SK-N-SH (cell line): Measurements from ENCODE around the gene TCF7L2. TPM values are rescaled to one million over a fixed set of nuclear protein-coding genes. Genes with fewer than 3 reads are reported as not detected.

Experiments
- CTCF ChIA-PET: fragments of 300-600, 350-600 bp; formaldehyde crosslinking; extraction: SDS; loops from one replicate; lab custom pipeline; 2021; lab: Yijun Ruan, JAX
- POLR2A ChIA-PET: fragments of 350-600 bp; sonication (Branson Sonifier 250); formaldehyde crosslinking; extraction: SDS; loops from one replicate; lab custom pipeline; 2020; ENCODE audit warnings: antibody characterized with exemption, inconsistent platforms; lab: Yijun Ruan, JAX
- DNase-seq: peaks from one replicate; pipeline ENCODE4 v3.0.0; 2012
- H2AFZ ChIP-seq: fragments of 200-600 bp; sonication (generic); 2 replicates; pipeline ENCODE4 v1.8.1; 2016; ENCODE audit warnings: antibody characterized with exemption, mild to moderate bottlenecking, low read depth
- H3F3A ChIP-seq: fragments of 200-600 bp; sonication (generic); replicated peaks from 2 replicates; pipeline ENCODE3; 2016; ENCODE audit warnings: antibody characterized with exemption, mild to moderate bottlenecking; ENCODE audit not compliant: insufficient read depth
- H3K27ac ChIP-seq, 2 experiments: fragments of 200-500 bp in 1 of 2; fragments of 200-600 bp in 1 of 2; sonication (Bioruptor generic) in 1 of 2; sonication (generic), shearing (Covaris generic) in 1 of 2; 2 replicates each; pipeline versions ENCODE4 v1.5.1 to v1.6.1; 2014 to 2016; ENCODE audit warnings: low read depth in 2 of 2, inconsistent platforms in 1 of 2, low read length in 1 of 2, mild to moderate bottlenecking in 1 of 2, mixed read lengths in 1 of 2
- H3K27me3 ChIP-seq: fragments of 200-600 bp; sonication (generic), shearing (Covaris generic); 2 replicates; pipeline ENCODE4 v1.6.1; 2016; ENCODE audit warnings: mixed run types; ENCODE audit not compliant: insufficient read depth
- H3K36me3 ChIP-seq, 2 experiments: fragments of 200-500 bp in 1 of 2; fragments of 200-600 bp in 1 of 2; sonication (Bioruptor generic) in 1 of 2; sonication (generic) in 1 of 2; replicated peaks in 1 of 2; 2 replicates each; pipeline versions ENCODE3 to v1.5.1; 2014 to 2016; ENCODE audit warnings: low read length in 1 of 2, mild to moderate bottlenecking in 1 of 2; ENCODE audit not compliant: insufficient read depth in 2 of 2, control insufficient read depth in 1 of 2
- H3K4me1 ChIP-seq, 2 experiments: fragments of 200-500 bp in 1 of 2; fragments of 200-600 bp in 1 of 2; sonication (Bioruptor generic) in 1 of 2; sonication (generic), shearing (Covaris generic) in 1 of 2; 2 replicates each; pipeline versions ENCODE4 v1.5.1 to v1.6.1; 2014 to 2016; ENCODE audit warnings: low read depth in 1 of 2, low read length in 1 of 2, mixed run types in 1 of 2; ENCODE audit not compliant: insufficient read depth in 2 of 2, control insufficient read depth in 1 of 2
- H3K4me2 ChIP-seq: fragments of 200-600 bp; sonication (generic), shearing (Covaris generic); 2 replicates; pipeline ENCODE4 v1.6.1; 2017; ENCODE audit warnings: mixed run types
- H3K4me3 ChIP-seq, 2 experiments: fragments of 200-500 bp in 1 of 2; fragments of 200-600 bp in 1 of 2; sonication (Bioruptor generic) in 1 of 2; sonication (generic), shearing (Covaris generic) in 1 of 2; 2 replicates each; pipeline versions ENCODE4 v1.5.1 to v1.8.1; 2014 to 2016; ENCODE audit warnings: low read depth in 2 of 2, inconsistent platforms in 1 of 2, low read length in 1 of 2, mild to moderate bottlenecking in 1 of 2, mixed read lengths in 1 of 2, moderate library complexity in 1 of 2
- H3K79me2 ChIP-seq: fragments of 200-600 bp; sonication (generic); 2 replicates; pipeline ENCODE4 v1.8.1; 2017; ENCODE audit warnings: mild to moderate bottlenecking; ENCODE audit not compliant: insufficient read depth
- H3K9ac ChIP-seq: fragments of 200-600 bp; sonication (generic); 2 replicates; pipeline ENCODE4 v1.6.1; 2017; ENCODE audit warnings: mixed run types
- H3K9me2 ChIP-seq: fragments of 200-600 bp; sonication (generic); 2 replicates; pipeline ENCODE4 v1.6.1; 2017; ENCODE audit warnings: mixed run types
- H3K9me3 ChIP-seq: fragments of 200-600 bp; sonication (generic); 2 replicates; pipeline ENCODE4 v1.6.1; 2017; ENCODE audit warnings: mixed run types, mild to moderate bottlenecking, moderate library complexity
- H4K20me1 ChIP-seq: fragments of 200-600 bp; sonication (generic); 2 replicates; pipeline ENCODE4 v1.6.1; 2017; ENCODE audit warnings: mild to moderate bottlenecking, mixed run types; ENCODE audit not compliant: insufficient read depth
- EP300 ChIP-seq, 2 experiments: IDR thresholded peaks; 2 replicates each; pipeline versions ENCODE4 v1.4.0 to v1.6.1; 2012; ENCODE audit warnings: borderline replicate concordance in 1 of 2, low read depth in 1 of 2, low read length in 1 of 2
- FOSL2 ChIP-seq: IDR thresholded peaks from 2 replicates; pipeline ENCODE4 v1.4.0; 2012; ENCODE audit warnings: low read depth, mild to moderate bottlenecking, moderate library complexity, borderline replicate concordance
- FOXJ3 ChIP-seq: sonication (generic); formaldehyde crosslinking; IDR thresholded peaks from 2 replicates; pipeline ENCODE4 v1.5.1; 2020; ENCODE audit warnings: mild to moderate bottlenecking, missing genetic modification reagents
- FOXM1 ChIP-seq: IDR thresholded peaks from 2 replicates; pipeline ENCODE4 v1.4.0; 2012; ENCODE audit warnings: low read depth, mild to moderate bottlenecking
- GABPA ChIP-seq: IDR thresholded peaks from 2 replicates; pipeline ENCODE4 v1.4.0; 2012; ENCODE audit warnings: low read depth, mild to moderate bottlenecking
- IRF3 ChIP-seq: fragments of 150-350 bp; IDR thresholded peaks from 2 replicates; pipeline ENCODE4 v1.6.1; 2016; ENCODE audit warnings: mild to moderate bottlenecking, low read depth, low read length
- JUND ChIP-seq: IDR thresholded peaks from 2 replicates; pipeline ENCODE4 v1.4.0; 2012
- NFIC ChIP-seq: IDR thresholded peaks from 2 replicates; pipeline ENCODE4 v1.4.0; 2012; ENCODE audit warnings: borderline replicate concordance
- POLR2AphosphoS5 ChIP-seq: IDR thresholded peaks from 2 replicates; pipeline ENCODE4 v1.6.1; 2012; ENCODE audit warnings: low read depth, low read length
- RFX5 ChIP-seq: IDR thresholded peaks from 2 replicates; pipeline ENCODE4 v1.6.1; 2012; ENCODE audit warnings: mild to moderate bottlenecking, improper control_type of control experiment, low read length
- TCF12 ChIP-seq: IDR thresholded peaks from 2 replicates; pipeline ENCODE4 v1.4.0; 2012
- TEAD4 ChIP-seq: IDR thresholded peaks from 2 replicates; pipeline ENCODE4 v1.4.0; 2012; ENCODE audit warnings: mild to moderate bottlenecking, borderline replicate concordance; ENCODE audit not compliant: insufficient read depth
- USF1 ChIP-seq: IDR thresholded peaks from 2 replicates; pipeline ENCODE4 v1.4.0; 2012; ENCODE audit warnings: low read depth, borderline replicate concordance
- ZBTB33 ChIP-seq: IDR thresholded peaks from 2 replicates; pipeline ENCODE4 v1.4.0; 2012; ENCODE audit warnings: low read depth, borderline replicate concordance
- WGBS: methylation state at CpG from one replicate; pipeline ENCODE4 v1.1.6; 2017; ENCODE audit warnings: low lambda C conversion rate; 5-methylcytosine and 5-hydroxymethylcytosine counted together
- polyA plus RNA-seq, 3 experiments: library from polyadenylated mRNA; depleted of rRNA; stranded (reverse); fragments of >200 nt; gene quantifications; 2 replicates each; pipeline ENCODE4 v1.2.3, GENCODE V29; 2012
- TF ChIP-seq, protein P1 (sequence below): IDR thresholded peaks from 2 replicates; pipeline ENCODE4; 2012
- TF ChIP-seq, protein P2 (sequence below): fragments of 150-350 bp; IDR thresholded peaks from 2 replicates; pipeline ENCODE4 v1.6.1; 2017; ENCODE audit warnings: antibody characterized with exemption, low read length, low read depth, borderline replicate concordance
- TF ChIP-seq, protein P3 (sequence below): IDR thresholded peaks from 2 replicates; pipeline ENCODE4 v1.4.0; 2012; ENCODE audit warnings: low read depth

TCF7L2 gene
- polyA plus RNA-seq, 1 of the 3 experiments (the other 2 are of a cell fraction) = 10.2 TPM

DNA sequence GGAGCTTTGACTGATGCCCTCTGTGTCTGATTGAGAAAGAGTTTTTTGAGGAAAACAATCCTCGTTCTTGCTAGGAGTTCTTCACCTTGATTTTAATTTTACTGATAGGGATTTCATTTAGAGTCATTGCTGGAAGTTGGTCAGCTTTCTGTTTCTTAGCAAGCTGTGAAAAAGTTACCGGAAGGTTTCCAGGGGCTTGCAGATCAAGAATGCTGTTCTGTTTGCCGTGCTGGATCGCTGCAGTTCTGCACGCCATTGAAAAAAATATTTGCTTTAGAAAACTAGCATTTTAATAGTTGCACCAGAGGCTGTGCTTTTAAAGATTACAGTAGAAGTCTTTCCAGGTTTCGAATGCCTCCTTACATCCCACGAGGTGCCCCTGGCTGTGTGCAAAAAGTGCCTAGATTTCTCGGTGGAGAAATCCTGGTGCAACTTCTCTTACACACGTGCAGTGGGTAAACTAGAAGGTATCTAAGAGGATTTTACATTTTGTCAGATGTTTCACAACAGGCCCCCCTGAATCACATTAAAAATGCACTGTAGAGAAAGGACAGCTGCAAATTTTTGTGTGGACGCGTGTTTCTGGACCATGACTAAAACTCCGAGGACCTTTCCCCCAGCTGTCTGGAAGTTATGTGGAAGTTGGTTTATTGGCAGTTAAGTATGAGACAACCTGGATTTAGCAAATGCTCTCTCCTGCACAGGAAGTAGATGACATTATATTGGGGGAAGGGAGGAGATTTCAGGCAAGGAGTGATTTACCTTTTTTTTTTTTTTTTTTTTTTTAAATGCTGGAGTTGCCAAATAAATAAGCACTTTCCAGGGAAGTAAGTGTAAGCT, 5.8 kb downstream of the TCF7L2 start:
- Histone ChIP-seq H3K9me2 (no peaks in the 10 kb centered on the region), H3K4me3 (no peak overlapping the region; a peak in 1 of 4 replicates), H3F3A (peaks cover 60% of the 10 kb centered on the region), H3K27ac (peak overlapping the region; percentile 19 to 93; a peak in 3 of 4 replicates), H3K4me2 (peak overlapping the region; percentile 72), H3K36me3 (peaks cover 0 to 4% of the 10 kb centered on the region in 2 experiments), H3K4me1 (peaks cover 25 to 70% of the 10 kb centered on the region in 2 experiments), H4K20me1 (no peaks in the 10 kb centered on the region), H3K9ac (peak overlapping the region; percentile 10; the same call in 1 of the 2 replicates), H3K79me2 (peaks cover 88% of the 10 kb centered on the region), H2AFZ (no peak overlapping the region), H3K27me3 (no peaks in the 10 kb centered on the region), H3K9me3 (no peaks in the 10 kb centered on the region)
- WGBS = 51% methylated on average over 12 of the region's 12 CpGs
- POLR2A ChIA-PET = no interaction called here
- TF ChIP-seq NFIC (no peak), FOSL2 (peak; percentile 14; the same call in 1 of the 2 replicates), JUND (peak; percentile 2; the same call in 1 of the 2 replicates), IRF3 (no peak), POLR2AphosphoS5 (peak; percentile 26; the same call in 1 of the 2 replicates), EP300 (IDR thresholded peaks at IDR 0.05; ENCODE audit: borderline replicate concordance in 1 of 2, low read depth in 1 of 2, low read length in 1 of 2) (peak in 1 of 2 experiments; percentile 46; a peak in 1 of 4 replicates), TCF12 (peak; percentile 64)
- TF ChIP-seq, protein P1, sequence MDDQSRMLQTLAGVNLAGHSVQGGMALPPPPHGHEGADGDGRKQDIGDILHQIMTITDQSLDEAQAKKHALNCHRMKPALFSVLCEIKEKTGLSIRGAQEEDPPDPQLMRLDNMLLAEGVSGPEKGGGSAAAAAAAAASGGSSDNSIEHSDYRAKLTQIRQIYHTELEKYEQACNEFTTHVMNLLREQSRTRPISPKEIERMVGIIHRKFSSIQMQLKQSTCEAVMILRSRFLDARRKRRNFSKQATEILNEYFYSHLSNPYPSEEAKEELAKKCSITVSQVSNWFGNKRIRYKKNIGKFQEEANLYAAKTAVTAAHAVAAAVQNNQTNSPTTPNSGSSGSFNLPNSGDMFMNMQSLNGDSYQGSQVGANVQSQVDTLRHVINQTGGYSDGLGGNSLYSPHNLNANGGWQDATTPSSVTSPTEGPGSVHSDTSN = peak; percentile 14; the same call in 1 of the 2 replicates
- TF ChIP-seq, protein P2, sequence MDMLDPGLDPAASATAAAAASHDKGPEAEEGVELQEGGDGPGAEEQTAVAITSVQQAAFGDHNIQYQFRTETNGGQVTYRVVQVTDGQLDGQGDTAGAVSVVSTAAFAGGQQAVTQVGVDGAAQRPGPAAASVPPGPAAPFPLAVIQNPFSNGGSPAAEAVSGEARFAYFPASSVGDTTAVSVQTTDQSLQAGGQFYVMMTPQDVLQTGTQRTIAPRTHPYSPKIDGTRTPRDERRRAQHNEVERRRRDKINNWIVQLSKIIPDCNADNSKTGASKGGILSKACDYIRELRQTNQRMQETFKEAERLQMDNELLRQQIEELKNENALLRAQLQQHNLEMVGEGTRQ = no peak
- CTCF ChIA-PET = no interaction called here
- no peak for DNase-seq

DNA sequence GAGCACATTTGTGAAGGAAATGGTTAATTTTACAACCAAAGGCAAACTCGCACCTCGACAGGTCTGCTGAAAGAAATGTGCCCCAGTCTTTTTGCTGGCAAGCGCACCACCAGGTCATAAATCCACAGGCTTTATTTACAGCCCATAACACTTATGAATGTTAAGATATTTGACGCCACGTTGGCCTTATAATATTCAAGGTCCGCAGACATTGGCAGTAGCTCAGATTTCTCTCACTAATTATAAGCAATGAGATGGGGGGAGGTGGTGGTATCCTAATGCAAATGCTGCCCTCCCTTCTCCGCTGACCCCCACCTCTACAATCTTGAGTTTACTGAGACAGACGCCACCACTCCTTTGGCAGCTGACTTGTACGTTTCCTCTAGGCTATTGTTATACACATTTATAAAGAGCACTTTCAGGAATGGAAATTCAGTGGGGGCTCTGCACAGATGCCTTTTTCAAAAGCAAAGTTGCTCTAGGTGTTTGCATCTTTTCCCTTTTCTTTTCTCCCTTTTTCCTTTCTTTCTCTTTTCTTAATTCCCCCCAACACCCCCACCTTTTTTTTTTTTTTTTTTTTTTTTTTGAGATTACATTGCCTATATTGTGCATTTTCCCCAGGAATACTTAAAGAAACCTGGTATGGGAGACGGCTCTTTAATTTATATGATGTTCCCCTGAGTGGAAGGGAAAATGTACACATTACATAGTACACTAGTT, 6.7 kb downstream of the TCF7L2 start:
- ChIA-PET CTCF (no interaction called here), POLR2A (no interaction called here)
- Histone ChIP-seq H3K79me2 (peaks cover 93% of the 10 kb centered on the region), H3K36me3 (peaks cover 0 to 4% of the 10 kb centered on the region in 2 experiments), H3K4me3 (no peak overlapping the region), H3K4me1 (peaks cover 25 to 70% of the 10 kb centered on the region in 2 experiments), H3K9me3 (no peaks in the 10 kb centered on the region), H3K9ac (no peak overlapping the region), H3K27ac (peak overlapping the region; percentile 85 to 93; a peak in 3 of 4 replicates), H4K20me1 (no peaks in the 10 kb centered on the region), H3K4me2 (peak overlapping the region; percentile 72), H3K9me2 (no peaks in the 10 kb centered on the region), H2AFZ (no peak overlapping the region), H3K27me3 (no peaks in the 10 kb centered on the region), H3F3A (peaks cover 60% of the 10 kb centered on the region)
- TF ChIP-seq FOXJ3 (CRISPR knock-in tag) (no peak), ZBTB33 (no peak), TEAD4 (no peak), FOXM1 (no peak), USF1 (no peak), GABPA (no peak), RFX5 (no peak), FOSL2 (no peak)
- TF ChIP-seq, protein P3, sequence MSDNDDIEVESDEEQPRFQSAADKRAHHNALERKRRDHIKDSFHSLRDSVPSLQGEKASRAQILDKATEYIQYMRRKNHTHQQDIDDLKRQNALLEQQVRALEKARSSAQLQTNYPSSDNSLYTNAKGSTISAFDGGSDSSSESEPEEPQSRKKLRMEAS = no peak
- WGBS = 68% methylated on average over 10 of the region's 10 CpGs
- no peak for DNase-seq
